CD4-positive, alpha-beta T cell (primary cell): ENCODE data around the gene RNF186. TPM values are rescaled to one million over a fixed set of nuclear protein-coding genes. Genes with fewer than 3 reads are reported as not detected.
A peak's percentile ranks its signal among the peaks of the same experiment; 100 is the strongest.

ENCODE experiments used
- ATAC-seq: fragments of 200-7000 bp; cut with Tn5 transposase; one replicate; pipeline ENCODE4 v1.10.0; 2022; ENCODE audit warnings: mild to moderate bottlenecking; ENCODE audit not compliant: poor library complexity
- CTCF ChIA-PET: fragments of 350-600 bp; sonication (Branson Sonifier 250); formaldehyde crosslinking; loops from one replicate; lab custom pipeline; 2021; ENCODE audit warnings: antibody characterized with exemption, inconsistent platforms; lab: Charles Lee
- POLR2A ChIA-PET: fragments of 350-600 bp; sonication (Branson Sonifier 250); formaldehyde crosslinking; loops from one replicate; lab custom pipeline; 2021; ENCODE audit warnings: antibody characterized with exemption, inconsistent platforms; lab: Charles Lee
- DNase-seq, 14 experiments: peaks; one replicate each; pipeline ENCODE4 v3.0.0-alpha.2; 2013 to 2020; ENCODE audit warnings: mixed read lengths in 2 of 14
- H3K27ac ChIP-seq, 2 donors: one replicate each; pipeline versions ENCODE4 v1.5.1 to v1.7.0; 2013; ENCODE audit warnings: low read length in 2 of 2, low read depth in 1 of 2, mild to moderate bottlenecking in 1 of 2
- H3K27me3 ChIP-seq, 2 experiments: 1 replicate in 1 of 2; 2 replicates in 1 of 2; pipeline versions ENCODE4 v1.6.1 to v1.7.0; 2013; ENCODE audit warnings: low read length in 2 of 2, control low read depth in 1 of 2, mild to moderate bottlenecking in 1 of 2, moderate library complexity in 1 of 2; ENCODE audit not compliant: insufficient read depth in 2 of 2, control insufficient read depth in 1 of 2
- H3K36me3 ChIP-seq: one replicate; pipeline ENCODE4 v1.6.1; 2013; ENCODE audit warnings: low read length, control low read depth; ENCODE audit not compliant: insufficient read depth
- H3K4me1 ChIP-seq: one replicate; pipeline ENCODE4 v1.6.1; 2013; ENCODE audit warnings: low read length, control low read depth; ENCODE audit not compliant: insufficient read depth
- H3K4me3 ChIP-seq: one replicate; pipeline ENCODE4 v1.5.1; 2013; ENCODE audit warnings: mild to moderate bottlenecking, low read length, moderate library complexity
- H3K9me3 ChIP-seq, 2 experiments: 1 replicate in 1 of 2; 2 replicates in 1 of 2; pipeline versions ENCODE4 v1.6.1 to v1.7.0; 2013; ENCODE audit warnings: low read length in 2 of 2, mild to moderate bottlenecking in 2 of 2, control low read depth in 1 of 2, moderate library complexity in 1 of 2; ENCODE audit not compliant: control insufficient read depth in 1 of 2, insufficient read depth in 1 of 2
- H3K27ac Mint-ChIP-seq: one replicate; pipeline ENCODE4 v1.8.0; 2020; ENCODE audit warnings: mixed read lengths
- H3K27me3 Mint-ChIP-seq: one replicate; pipeline ENCODE4 v1.8.0; 2021; ENCODE audit warnings: mixed read lengths
- H3K36me3 Mint-ChIP-seq: one replicate; pipeline ENCODE4 v1.8.0; 2021; ENCODE audit warnings: low read depth, mixed read lengths
- H3K4me1 Mint-ChIP-seq: one replicate; pipeline ENCODE4 v1.8.0; 2021; ENCODE audit warnings: low read depth, mixed read lengths
- H3K4me3 Mint-ChIP-seq: one replicate; pipeline ENCODE4 v1.8.0; 2020; ENCODE audit warnings: mild to moderate bottlenecking, mixed read lengths
- H3K9me3 Mint-ChIP-seq: one replicate; pipeline ENCODE4 v1.8.0; 2020; ENCODE audit warnings: mixed read lengths
- intact Hi-C, 2 experiments: fragments of 100-400 bp; cut with DNase I in 1 of 2; cut with micrococcal nuclease in 1 of 2; formaldehyde crosslinking; loops; one replicate each; pipeline versions ENCODE4 v1.15.1 to v1.9.0; 2023 to 2025; cut with DNase I, micrococcal nuclease
- total RNA-seq, 174 experiments: library from RNA in 2 of 174; stranded (reverse) in 2 of 174; gene quantifications; one replicate each; pipeline ENCODE4 v1.2.3 and lab custom pipeline; 2021 to 2026
- TF ChIP-seq, protein P1 (sequence below): fragments of 200-600 bp; IDR thresholded peaks from one replicate; pipeline ENCODE4 v1.8.0; 2022; ENCODE audit warnings: antibody characterized with exemption, mild to moderate bottlenecking

RNF186 gene
- total RNA-seq, 2 experiments from 2014 or later = not detected

- TF ChIP-seq, protein P1, sequence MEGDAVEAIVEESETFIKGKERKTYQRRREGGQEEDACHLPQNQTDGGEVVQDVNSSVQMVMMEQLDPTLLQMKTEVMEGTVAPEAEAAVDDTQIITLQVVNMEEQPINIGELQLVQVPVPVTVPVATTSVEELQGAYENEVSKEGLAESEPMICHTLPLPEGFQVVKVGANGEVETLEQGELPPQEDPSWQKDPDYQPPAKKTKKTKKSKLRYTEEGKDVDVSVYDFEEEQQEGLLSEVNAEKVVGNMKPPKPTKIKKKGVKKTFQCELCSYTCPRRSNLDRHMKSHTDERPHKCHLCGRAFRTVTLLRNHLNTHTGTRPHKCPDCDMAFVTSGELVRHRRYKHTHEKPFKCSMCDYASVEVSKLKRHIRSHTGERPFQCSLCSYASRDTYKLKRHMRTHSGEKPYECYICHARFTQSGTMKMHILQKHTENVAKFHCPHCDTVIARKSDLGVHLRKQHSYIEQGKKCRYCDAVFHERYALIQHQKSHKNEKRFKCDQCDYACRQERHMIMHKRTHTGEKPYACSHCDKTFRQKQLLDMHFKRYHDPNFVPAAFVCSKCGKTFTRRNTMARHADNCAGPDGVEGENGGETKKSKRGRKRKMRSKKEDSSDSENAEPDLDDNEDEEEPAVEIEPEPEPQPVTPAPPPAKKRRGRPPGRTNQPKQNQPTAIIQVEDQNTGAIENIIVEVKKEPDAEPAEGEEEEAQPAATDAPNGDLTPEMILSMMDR = no peak
- no peaks in the 10 kb centered on the region for H3K4me1 ChIP-seq
- no peak overlapping the region for H3K27ac ChIP-seq
- H3K27me3 Mint-ChIP-seq = no peaks in the 10 kb centered on the region
- ChIA-PET CTCF (no interaction called here), POLR2A (no interaction called here)
- H3K4me1 Mint-ChIP-seq = peaks cover 9% of the 10 kb centered on the region
- H3K36me3 ChIP-seq = peaks cover 51% of the 10 kb centered on the region
- H3K27ac Mint-ChIP-seq = no peak overlapping the region
- ATAC-seq (no peak), DNase-seq (no peak)
- H3K9me3 ChIP-seq = no peaks in the 10 kb centered on the region
- H3K9me3 Mint-ChIP-seq = no peaks in the 10 kb centered on the region
- no peak overlapping the region for H3K4me3 Mint-ChIP-seq
- H3K36me3 Mint-ChIP-seq = peaks cover 58% of the 10 kb centered on the region
- no peak overlapping the region for H3K4me3 ChIP-seq
- H3K27me3 ChIP-seq = no peaks in the 10 kb centered on the region
- intact Hi-C loops = loop anchor here in 1 of 2 experiments (10.0 kb wide), 1 partner anchor 385 kb away; no protein-coding TSS in a partner anchor
These were observed 45.7 kb downstream of the RNF186 start for GRCh38 chr1:19769211-19769932.

DNA sequence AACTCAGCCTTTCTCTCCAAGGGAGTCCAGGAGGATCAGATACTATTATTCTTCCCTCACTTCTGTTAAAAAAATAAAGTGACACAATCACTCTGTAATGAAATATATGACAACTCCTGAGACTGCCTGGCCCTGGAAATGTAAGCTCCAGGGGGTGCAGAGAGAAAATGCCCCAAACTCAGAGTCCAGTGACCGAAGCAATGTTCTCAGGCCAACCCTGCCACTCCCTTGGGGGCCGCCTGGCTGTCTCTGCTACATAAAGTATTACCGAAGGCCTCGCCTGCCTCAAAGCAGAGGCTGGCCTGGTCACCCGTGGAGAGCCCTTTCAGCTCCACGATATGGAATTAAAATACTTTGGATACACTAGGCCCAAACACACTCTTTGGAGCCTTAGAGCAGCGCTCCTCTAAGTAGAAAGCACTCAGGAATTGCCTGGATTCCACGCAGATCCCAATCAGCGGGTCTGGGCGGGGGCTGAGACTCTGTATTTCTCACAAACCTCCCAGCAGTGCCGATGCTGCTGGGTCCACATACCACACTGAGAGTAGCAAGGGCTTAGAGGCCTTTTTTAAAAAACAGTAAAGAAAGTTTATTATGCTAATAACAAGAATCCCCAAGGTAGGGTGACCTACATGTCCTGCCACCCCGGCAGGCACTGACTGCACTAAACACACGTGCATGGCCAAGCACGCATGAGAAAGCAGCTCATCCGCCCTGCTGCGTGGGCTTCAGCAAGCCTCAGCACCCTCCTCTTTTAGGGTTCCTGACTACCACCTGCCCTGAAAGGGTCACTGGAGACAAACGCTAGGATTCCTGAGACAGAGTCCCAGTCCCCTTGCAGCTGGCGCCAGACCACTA is 46.5 kb downstream of the RNF186 start:
- Mint-ChIP-seq H3K27ac (no peak overlapping the region), H3K4me1 (peaks cover 9% of the 10 kb centered on the region), H3K4me3 (no peak overlapping the region), H3K36me3 (peaks cover 52% of the 10 kb centered on the region), H3K9me3 (no peaks in the 10 kb centered on the region), H3K27me3 (no peaks in the 10 kb centered on the region)
- H3K4me3 ChIP-seq = no peak overlapping the region
- CTCF ChIA-PET = no interaction called here
- intact Hi-C loops = loop anchor here in 1 of 2 experiments (10.0 kb wide), 1 partner anchor 386 kb away; no protein-coding TSS in a partner anchor
- H3K36me3 ChIP-seq = peaks cover 46% of the 10 kb centered on the region
- TF ChIP-seq, protein P1 = no peak
- POLR2A ChIA-PET = no interaction called here
- no peaks in the 10 kb centered on the region for H3K4me1 ChIP-seq
- ATAC-seq = no peak
- H3K27me3 ChIP-seq = no peaks in the 10 kb centered on the region
- no peak for DNase-seq
- no peak overlapping the region for H3K27ac ChIP-seq
- H3K9me3 ChIP-seq = no peaks in the 10 kb centered on the region

DNA sequence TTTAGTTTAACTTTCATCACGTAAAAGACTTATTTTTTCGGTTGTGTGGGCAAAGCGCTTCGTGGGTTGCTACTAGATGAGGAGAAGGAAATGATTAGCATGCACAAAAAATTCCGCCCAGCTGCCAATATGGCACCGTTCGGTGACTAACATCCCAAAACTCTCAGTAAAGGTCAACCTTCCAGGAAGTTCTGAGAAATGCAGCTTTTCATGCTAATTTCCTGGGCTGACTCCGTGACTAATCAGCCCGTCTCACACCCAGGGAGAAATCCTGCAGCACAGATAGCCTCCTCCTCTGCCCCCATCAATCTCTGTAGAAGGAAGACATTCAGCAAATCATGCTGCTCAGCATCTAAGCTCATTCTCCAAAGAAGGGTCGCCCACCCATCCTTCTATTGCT is 49.5 kb downstream of the RNF186 start:
- peaks cover 30% of the 10 kb centered on the region for H3K36me3 Mint-ChIP-seq

More for the DNA sequence above, 49.5 kb downstream of the RNF186 start:
- H3K4me1 Mint-ChIP-seq = peaks cover 9% of the 10 kb centered on the region
- TF ChIP-seq, protein P1 = no peak
- Histone ChIP-seq H3K4me3 (no peak overlapping the region), H3K36me3 (peaks cover 32% of the 10 kb centered on the region), H3K4me1 (no peaks in the 10 kb centered on the region), H3K27ac (no peak overlapping the region), H3K9me3 (no peaks in the 10 kb centered on the region), H3K27me3 (no peaks in the 10 kb centered on the region)
- DNase-seq (peak in 1 of 14 experiments; percentile 7), ATAC-seq (no peak)
- intact Hi-C loops = loop anchor here in 1 of 2 experiments (10.0 kb wide), 1 partner anchor 389 kb away; no protein-coding TSS in a partner anchor
- POLR2A ChIA-PET = interaction anchor here (0.6 to 0.9 kb wide), 2 partner anchors 8 to 73 kb away, joined by 3 read pairs; no protein-coding TSS in a partner anchor
- H3K4me3 Mint-ChIP-seq = no peak overlapping the region
- CTCF ChIA-PET = no interaction called here
- H3K9me3 Mint-ChIP-seq = no peaks in the 10 kb centered on the region
- H3K27ac Mint-ChIP-seq = no peak overlapping the region
- no peaks in the 10 kb centered on the region for H3K27me3 Mint-ChIP-seq
